Measurements from ENCODE around the gene ATPAF2.

The ATPAF2 gene

DNA sequence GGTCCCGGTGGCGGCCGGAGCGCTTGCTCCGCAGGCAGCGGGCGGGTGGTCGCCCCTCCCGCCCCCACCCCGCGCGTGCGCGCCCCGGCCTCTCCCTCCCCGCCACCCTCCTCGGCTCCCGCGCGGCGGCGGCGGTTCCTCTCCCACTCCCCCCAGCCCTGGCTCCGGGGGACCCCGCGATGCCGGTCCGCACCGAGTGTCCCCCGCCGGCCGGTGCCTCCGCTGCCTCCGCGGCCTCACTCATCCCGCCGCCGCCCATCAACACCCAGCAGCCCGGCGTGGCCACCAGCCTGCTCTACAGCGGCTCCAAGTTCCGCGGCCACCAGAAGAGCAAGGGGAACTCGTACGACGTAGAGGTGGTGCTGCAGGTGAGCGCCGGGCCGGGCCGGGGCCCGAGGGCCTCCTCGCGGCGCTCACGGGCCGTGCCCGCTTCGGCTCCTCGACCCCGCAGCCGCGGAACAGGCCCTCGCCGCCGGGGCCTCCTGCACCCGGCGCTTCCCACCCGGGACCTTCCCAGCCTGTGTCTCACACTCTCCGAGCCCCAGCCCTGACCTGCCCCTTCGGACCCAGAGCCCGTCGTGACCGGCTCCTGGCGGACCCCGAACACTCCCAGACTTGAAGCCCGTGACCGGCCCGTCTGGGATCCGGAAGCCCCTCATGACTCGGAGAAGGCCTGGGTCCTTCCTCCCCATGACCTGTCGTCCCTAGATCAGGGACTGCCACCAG, 730 bp upstream of the ATPAF2 start:
- DNase-seq (ENCODE audit: low read depth in 2 of 2), result no peak

DNA sequence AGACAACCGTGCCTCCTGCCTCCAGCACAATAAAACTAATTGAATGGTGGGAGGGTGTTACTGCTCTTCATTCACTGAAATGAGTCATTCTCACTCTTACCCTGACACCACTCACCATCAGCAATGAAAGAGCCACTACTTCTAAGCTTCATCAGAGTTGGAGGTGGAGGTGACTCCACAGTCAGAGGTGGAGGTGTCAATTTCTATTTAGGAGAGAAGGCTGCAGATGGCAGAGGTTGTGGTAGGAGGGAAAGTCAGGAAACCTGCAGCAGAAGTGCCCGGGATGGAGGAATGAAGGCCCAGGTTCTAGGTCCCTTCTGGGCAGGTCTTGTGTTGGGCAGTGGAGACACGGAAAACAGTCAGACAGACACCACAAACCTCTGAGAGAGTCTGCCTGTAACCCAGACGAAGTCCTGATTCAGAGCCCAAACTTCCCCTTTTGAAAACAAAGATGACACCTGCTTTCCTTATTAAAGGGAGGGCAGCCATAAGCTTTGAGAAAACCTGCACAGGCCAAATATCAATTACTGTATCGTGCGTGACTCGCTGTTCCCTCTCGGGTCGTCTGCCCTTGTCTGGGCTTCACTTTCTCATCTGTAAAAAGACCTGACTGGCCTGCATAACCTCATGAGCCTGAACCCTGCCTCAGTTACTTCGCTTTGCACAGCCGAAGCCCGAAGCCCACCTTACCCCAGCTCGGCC, 668 bp downstream of the ATPAF2 start:
- no peak for DNase-seq (ENCODE audit: low read depth in 2 of 2)

DNA sequence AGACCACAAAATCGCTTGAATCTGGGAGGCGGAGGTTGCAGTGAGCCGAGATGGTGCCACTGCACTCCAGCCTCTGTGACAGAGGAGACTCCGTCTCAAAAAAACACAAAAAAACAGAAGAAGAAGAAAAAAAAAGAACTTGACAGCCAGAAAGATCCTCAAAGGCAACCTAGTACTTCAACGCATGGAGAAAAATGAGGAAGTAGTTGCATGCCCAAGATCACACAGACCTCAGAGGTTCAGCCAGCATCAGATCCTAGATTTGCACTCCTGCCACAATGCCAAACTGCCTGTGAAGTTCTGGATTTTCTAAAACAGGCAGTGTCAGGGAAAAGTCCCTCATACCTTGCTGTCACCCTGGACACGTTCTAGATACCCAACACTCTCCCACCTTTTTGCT, 1.5 kb downstream of the ATPAF2 start:
- no peak for DNase-seq (ENCODE audit: low read depth in 2 of 2)

DNA sequence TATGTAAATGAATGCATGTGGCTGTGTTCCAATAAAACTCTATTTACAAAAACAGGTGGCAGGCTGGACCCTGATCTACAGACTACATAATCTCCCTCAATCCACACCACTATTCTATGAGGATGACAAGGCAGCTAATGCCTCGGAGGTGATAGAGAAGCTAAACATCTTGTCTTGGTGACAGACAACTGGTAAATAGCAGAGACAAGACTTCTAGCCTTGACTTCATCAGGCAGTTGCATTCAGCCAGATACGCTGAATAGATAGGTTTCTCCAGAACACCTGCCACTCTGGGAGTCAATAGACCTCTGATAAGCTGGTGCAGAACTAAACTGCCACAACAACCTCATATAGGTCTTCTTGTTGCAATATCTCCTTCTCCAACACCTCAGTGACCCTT, 3.3 kb downstream of the ATPAF2 start:
- DNase-seq (ENCODE audit: low read depth in 2 of 2), result no peak

DNA sequence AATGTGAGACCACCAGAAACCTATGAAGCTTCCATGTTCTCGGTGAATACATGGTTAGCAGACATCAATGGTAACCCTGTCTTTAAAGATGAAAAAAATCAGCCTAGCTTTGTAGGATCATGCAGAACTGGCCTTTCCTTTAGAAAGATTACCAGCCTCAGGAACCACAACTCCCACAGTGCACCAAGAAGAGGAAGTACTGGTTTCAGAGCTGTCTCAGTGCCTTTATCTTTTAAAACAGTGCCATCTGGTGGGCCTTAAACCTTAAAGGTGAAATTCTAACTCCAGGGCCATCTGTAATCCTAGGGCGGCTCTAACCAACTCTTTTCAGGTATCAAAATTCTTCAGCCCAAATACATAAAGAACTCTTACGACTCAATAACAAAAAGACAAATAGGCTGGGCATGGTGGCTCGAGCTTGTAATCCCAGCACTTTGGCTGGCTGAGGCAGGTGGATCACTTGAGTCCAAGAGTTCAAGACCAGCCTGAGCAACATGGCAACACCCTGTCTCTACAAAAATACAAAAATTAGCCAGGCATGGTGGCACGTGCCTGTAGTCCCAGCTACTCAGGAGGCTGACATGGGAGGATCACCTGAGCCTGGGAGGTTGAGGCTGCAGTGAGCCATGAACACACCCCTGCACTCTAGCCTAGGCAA, 5.4 kb downstream of the ATPAF2 start:
- peak; percentile 63 to 71 for DNase-seq (ENCODE audit: low read depth in 2 of 2)

DNA sequence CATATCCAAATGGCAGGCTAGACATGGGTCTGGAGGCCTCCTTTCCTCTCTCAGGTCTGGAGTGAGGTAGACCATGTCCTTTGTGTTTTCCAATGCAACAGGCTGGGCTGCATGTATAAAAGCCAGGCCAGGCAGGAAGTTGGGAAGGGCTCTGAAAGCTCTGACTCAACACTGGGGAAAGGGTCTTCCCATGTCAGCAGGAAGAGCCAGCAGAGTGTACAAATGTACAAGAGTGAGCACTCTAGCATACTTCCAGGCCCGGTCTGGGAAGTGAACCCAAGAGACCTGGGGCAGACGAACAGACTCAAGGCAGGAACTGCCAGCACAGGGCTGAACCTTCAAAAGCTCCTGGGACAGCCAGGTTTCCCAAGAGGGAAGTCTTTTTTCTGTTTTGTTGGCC, 7.0 kb downstream of the ATPAF2 start:
- DNase-seq (ENCODE audit: low read depth in 2 of 2), result no peak

DNA sequence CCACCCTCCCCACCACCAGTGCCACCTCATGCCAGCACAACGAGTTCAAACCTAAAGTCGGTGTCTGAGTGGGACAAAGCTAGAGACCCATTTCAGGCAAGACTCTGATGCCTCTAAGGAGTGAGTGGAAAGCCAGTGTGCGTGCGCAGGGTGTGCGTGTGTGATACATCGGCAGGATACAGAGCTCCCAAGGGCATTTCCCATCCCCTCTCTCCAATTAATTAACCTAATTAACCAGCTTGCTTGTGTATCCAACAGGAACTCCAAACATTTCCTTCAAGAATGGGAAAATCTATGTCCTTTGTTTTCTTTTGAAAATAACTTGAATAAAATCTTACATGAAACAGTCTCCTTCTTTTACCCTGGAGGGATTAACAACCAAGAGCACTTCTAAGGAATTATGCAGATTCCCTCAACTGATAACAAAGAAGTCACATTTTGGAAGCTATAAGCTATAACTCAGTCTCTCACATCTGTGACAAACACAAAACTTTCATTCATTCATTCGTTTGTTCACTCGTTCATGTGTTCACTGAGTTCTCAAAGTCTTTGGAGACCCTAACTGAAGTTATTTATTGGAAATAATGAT, 9.9 kb downstream of the ATPAF2 start:
- no peak for DNase-seq (ENCODE audit: low read depth in 2 of 2)

DNA sequence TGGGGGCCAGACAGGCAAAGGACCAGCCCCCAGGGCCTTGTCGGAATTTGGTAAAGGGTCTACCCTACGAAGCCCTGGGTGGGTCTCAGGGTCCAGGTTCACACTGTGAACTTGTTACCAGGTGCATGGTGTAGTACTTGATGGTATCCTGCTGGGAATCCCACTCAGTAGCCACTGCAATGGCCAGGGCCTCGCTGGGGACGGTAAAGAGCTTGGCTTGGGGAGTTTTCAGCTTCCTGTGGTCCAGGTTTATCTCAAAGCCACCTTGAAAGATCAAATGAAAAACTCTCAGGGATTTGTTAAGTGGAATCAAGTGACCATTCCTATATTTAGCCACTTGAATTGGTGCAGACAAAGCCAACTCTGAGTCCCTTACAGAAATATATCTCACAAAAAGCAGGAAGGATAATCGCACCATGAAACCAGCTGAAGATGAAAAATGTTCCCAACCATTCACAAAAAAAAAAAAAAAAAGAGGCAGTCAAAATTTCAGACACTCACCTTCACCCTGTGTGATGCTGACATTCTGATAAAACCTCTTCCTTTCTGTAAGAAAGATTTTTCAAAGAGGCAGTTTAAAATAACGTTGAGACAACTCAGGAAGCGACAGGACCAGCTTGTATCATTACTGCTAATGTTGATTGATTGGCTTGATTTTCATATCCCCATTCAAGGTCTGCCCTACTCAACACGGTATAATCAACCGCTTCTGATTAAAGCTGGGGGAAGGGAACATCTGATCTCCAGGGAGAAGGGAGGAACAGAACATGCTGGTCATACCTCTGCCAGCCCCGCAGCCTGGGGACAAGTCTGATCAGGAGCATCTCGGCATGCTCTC, 10.6 kb downstream of the ATPAF2 start:
- DNase-seq (ENCODE audit: low read depth in 2 of 2), result no peak

DNA sequence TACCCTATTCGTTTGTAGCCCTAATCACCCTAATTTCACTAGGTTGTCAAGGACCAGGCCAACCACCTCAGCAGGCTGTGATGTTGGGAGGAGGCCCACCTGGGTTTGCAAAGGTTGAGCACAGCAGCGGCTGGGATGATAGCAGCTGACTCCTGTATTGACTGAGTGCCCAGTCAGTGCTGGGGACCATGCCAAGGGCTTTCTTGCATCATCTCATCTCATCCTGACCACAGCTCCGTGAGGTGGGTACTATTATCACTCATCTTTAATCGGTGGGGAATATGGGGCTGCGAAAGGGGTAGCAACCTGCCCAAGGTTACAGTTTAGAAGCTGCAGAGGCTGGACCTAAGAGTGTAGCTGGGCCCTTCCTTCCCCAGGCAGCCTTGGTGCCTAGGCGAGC, 11.7 kb downstream of the ATPAF2 start:
- no peak for DNase-seq (ENCODE audit: low read depth in 2 of 2)

DNA sequence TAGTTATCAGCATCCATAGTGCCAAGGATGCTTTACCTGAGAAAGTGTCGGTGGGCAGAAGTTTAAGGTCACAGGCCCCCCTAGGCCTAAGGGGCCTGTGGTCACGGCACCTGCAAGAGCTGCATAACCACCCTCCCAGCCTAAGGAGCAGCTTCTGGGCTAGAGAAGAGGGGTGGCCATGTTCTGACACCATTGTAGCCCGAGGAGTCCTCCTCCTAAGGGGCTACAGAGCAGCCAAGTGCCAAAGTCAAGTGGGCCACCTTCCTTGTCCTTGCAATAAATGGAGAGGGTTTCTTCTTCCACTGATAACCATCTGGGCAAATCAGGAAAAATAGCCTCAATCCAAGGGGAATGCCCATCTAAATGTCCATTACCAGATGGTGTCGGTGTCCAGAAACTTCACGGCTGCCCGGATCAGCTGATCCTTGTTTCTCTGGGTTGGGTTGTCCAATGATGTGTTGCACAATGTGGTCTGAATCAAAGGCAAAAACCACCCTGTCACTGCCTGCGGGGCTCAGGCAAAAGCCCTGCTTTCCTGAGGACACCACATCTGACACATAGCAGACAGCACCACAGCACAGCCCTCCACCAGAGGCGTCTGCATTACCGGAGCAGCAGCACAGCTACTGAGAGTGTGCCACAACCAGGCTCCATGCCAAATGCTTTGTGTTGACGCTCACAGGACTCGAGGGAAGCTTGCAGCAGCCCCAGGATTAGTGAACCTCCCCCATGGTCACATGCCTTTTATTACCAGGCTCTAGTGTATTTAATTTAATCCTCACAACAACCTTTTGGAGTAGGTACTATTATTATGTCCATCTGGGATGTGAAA, 12.8 kb downstream of the ATPAF2 start:
- peak; percentile 40 to 52 for DNase-seq (ENCODE audit: low read depth in 2 of 2)

DNA sequence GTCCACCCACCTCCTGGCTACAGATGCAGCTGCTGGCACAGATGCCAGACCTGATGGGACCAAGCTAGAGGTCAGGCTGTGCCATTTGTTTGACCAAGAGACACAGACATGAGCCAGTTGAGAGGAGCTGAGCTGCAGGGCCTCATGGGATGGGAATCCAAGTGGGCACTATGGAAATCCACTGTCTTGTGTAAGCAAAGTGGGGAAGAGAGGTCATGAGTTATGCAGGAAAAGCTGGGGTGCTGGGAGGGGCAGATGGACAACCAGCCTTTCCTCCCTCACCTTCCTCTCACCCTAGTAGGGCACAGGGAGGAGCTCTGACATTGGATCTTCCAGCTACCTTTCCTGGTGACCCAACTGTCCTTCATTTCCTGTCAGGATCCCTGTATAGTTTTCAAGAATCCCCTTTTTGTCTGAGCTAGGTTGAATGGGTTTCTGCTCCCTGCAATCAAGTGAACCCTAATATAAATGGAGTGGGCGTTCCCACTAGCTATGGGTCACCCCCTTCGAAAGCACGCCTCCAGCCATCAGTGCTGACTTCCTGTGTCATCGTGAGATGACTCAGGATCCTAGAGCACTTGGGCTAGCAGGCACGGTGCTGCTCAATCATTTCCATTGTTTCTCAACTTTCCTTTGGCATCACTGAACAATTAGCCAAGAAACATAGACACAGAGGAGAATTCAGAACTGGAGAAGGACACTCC, 13.6 kb downstream of the ATPAF2 start:
- DNase-seq (ENCODE audit: low read depth in 2 of 2), result no peak

DNA sequence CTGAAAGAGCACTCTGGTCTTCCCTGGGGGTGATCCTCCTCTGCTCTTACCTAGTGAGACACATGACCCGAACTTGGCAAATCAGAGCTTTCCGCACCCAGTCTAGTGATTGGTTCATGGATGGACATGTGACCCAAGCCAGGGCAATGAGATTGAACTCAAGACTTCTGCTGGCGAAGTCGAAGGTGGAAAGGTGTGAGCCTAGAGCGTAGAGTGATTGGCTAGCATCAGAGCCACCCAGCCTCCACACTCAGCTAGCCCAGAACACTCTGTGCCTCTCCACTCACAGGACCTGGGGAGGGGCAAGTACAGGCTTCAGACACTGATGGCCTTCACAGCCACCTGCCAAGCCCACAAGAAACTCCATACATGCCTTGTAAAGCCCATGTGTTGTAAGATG, 17.6 kb downstream of the ATPAF2 start:
- no peak for DNase-seq (ENCODE audit: low read depth in 2 of 2)

DNA sequence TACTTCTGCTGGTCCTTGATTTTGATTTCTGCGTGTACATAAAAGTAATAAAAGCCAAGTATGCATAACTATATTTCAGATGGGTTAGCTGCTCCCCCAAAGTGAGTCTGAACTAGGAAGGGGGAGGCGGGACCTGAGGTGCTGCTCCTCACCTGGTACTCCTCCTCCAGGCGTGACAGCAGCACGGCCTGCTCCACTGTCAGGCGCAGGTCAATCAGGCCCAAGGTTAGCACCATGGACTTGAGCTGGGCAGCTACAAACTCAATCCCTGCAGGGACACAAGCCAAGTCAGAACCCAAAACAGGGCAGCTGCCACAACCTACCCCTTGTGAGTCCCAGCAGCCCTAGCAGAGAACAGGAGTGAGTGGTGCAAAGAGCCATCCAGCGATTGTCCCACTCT, 18.0 kb downstream of the ATPAF2 start:
- no peak for DNase-seq (ENCODE audit: low read depth in 2 of 2)

DNA sequence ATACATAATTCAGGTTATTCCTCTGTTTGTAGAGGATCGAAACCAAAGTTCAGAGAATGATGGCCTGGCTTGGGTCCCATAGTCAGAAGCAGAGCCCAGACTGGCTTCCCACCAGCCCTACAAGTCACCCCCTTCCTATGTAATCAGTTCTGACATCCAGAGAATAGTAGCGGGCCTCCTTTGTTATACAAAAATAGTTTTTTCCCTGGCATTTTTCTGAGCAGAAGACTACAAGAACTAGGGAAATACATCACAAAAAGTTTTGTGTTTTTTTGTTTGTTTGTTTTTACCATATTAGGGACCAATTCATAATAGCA, 19.2 kb downstream of the ATPAF2 start:
- DNase-seq (ENCODE audit: low read depth in 2 of 2), result no peak

DNA sequence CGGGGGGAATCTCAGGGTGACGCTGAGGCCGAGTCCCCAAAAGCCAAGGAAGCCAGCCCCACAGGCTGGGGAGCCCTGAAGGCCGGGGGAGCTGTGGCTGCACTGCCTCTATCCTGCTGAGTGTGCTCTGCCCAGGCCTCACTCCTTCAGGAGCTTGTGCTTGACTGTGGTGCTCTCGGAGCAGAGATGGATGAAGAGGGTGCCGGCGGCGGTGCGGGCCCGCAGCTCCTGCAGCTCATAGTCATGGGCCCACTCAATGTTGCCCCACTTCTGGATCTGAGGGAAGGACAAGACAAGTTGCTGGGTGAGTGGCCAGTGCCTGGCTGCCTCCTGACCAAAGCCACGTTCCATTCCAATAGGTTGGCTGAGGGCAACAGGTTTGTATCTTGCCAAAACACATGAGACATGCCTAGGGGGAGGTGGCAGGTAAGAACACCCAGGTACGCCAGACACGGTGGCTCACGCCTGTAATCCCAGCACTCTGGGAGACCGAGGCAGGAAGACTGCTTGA, 20.5 kb downstream of the ATPAF2 start:
- DNase-seq (ENCODE audit: low read depth in 2 of 2), result no peak

DNA sequence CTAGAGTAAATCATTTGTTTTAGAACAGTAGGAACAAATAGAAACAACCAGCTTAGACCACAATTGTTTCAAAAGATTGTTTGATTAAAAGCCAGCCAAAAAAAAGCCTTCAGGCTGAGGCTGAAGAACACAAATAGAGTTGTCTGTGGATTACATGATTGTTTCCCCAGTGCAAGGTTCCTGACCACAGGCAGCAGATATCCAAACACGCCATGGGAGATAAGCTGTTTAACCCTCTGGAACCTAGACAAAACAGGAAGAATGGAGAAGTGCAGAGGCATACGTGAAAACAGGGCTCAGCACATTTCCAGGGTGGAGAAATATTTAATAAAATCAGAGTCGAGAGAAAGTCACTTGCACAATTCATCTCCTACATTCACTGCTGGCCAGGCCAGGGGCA, 21.0 kb downstream of the ATPAF2 start:
- no peak for DNase-seq (ENCODE audit: low read depth in 2 of 2)

DNA sequence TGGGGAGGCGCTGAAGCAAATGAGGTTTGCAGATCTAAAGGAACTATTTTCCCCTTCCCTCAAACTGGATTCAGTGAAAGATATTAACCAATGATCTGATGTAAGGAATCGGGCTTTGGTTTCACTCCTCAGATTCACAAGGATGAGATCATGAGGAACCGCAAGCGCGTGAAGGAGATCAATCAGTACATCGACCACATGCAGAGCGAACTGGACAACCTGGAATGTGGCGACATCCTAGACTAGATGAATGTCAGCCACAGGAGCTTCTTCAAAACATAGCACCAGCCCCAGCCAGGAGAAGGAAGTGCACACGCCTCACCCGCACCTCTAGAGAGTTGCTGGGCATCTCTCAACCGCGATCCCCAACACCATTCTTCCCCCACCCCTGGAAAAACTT, 22.5 kb downstream of the ATPAF2 start:
- DNase-seq (ENCODE audit: low read depth in 2 of 2), result no peak

DNA sequence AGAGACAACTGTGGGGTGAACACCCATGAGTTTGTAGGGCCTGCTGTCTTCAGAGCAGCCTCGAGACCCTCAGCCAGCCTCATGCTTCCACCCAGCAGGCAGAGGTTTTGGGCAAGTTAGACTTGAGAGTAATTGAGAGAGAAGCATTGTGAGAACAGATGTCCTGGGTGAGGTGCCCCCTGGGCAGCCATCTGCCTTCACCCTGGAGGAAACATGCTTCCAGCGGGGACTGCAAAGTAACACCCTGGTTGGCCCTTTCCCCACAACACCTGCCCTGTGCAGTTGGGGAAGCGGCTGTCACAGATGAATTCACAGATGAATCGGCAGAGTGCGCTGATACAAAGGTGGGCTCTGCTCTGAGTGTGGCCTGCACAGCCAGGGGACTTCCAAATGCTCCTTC, 23.4 kb downstream of the ATPAF2 start:
- no peak for DNase-seq (ENCODE audit: low read depth in 2 of 2)

DNA sequence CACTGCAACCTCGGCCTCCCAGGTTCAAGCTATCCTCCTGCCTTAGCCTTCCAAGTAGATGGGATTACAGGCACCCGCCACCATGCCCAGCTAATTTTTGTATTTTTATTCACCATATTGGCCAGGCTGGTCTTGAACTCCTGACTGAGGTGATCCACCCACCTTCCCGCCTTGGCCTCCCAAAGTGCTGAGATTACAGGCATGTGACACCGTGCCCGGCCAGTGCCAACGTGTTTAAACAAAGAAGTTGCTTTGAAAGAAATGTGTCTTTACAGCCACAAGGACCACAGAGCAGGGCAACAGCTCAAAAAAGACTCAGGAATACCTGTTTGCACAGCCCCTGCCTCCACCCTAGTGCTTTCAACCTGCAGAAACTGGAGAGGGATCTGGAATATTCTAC, 25.0 kb downstream of the ATPAF2 start:
- no peak for DNase-seq (ENCODE audit: low read depth in 2 of 2)

DNA sequence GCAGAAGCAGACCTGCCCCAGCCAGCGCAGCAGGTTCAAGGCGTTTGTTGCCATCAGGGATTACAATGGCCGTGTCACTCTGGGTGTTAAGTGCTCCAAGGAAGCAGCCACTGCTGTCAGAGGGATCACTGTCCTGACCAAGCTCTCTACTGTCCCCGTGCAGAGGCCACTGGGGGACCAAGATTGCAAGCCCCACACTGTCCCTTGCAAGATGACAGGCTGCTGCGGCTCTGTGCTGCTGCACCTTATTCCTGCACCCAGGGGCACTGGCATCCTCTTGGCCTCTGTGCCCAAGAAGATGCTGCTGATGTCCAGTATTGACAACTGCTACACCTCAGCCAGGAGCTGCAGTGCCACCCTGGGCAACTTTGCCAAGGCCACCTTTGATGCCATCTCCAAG, 27.7 kb downstream of the ATPAF2 start:
- DNase-seq (ENCODE audit: low read depth in 2 of 2), result no peak
